A549 (cell line): ENCODE data around the gene PPP1R12B. TPM values are rescaled to one million over a fixed set of nuclear protein-coding genes. Genes with fewer than 3 reads are reported as not detected.
"Not testable (repeated sequence)": the region's sequence is repeated elsewhere in the genome, so short reads cannot be mapped to it uniquely, and the experiment has no call there.

Source experiments
- ATAC-seq, 2 experiments: fragments of 200-7000 bp in 1 of 2; fragments of >200 bp in 1 of 2; cut with Nextera tagmentation in 1 of 2; cut with Tn5 transposase in 1 of 2; 3 replicates each; pipeline versions ENCODE4 v1.8.0 to v1.9.1; 2018 to 2020; ENCODE audit warnings: mild to moderate bottlenecking in 1 of 2, moderate library complexity in 1 of 2
- CTCF ChIA-PET: fragments of 300-600 bp; sonication (Branson Sonifier 250); formaldehyde crosslinking; extraction: SDS; loops from one replicate; lab custom pipeline; 2021; ENCODE audit warnings: antibody characterized with exemption, inconsistent platforms; lab: Yijun Ruan, JAX
- POLR2A ChIA-PET: fragments of 350-600 bp; formaldehyde crosslinking; extraction: SDS; loops from one replicate; lab custom pipeline; 2021; ENCODE audit warnings: antibody characterized with exemption, inconsistent platforms; lab: Yijun Ruan, JAX
- DNase-seq, 2 experiments: peaks; one replicate each; pipeline versions ENCODE4 v3.0.0 to v3.0.0-alpha.2; 2011 to 2016; ENCODE audit warnings: low read depth in 1 of 2, low spot score in 1 of 2
- FAIRE-seq: peaks from 2 replicates; lab custom pipeline; 2011; peaks lifted over from hg19 to GRCh38; lab: Jason Lieb, UNC
- H3K27ac ChIP-seq, 2 experiments: fragments of >200 bp; sonication (Bioruptor Twin); formaldehyde crosslinking; 3 replicates each; pipeline ENCODE4 v1.5.1; 2016 to 2017
- H3K4me1 ChIP-seq: fragments of >200 bp; sonication (Bioruptor Twin); formaldehyde crosslinking; 3 replicates; pipeline ENCODE4 v1.6.1; 2016
- H3K4me2 ChIP-seq: fragments of >200 bp; sonication (Bioruptor Twin); formaldehyde crosslinking; 3 replicates; pipeline ENCODE4 v1.6.1; 2016
- H3K4me3 ChIP-seq: fragments of >200 bp; sonication (Bioruptor Twin); formaldehyde crosslinking; 3 replicates; pipeline ENCODE4 v1.5.1; 2016
- H3K9me3 ChIP-seq: fragments of >200 bp; sonication (Bioruptor Twin); formaldehyde crosslinking; 3 replicates; pipeline ENCODE4 v1.6.1; 2016
- BCL3 ChIP-seq: fragments of >200 bp; sonication (Bioruptor Twin); formaldehyde crosslinking; IDR thresholded peaks from 3 replicates; pipeline ENCODE4 v1.6.1; 2016
- CBX2 ChIP-seq: fragments of 200-600 bp; sonication (generic); IDR thresholded peaks from 2 replicates; pipeline ENCODE4 v1.6.1; 2016; ENCODE audit warnings: low read depth, mild to moderate bottlenecking, borderline replicate concordance
- CBX8 ChIP-seq: fragments of 200-600 bp; sonication (generic); IDR thresholded peaks from 2 replicates; pipeline ENCODE4 v1.6.1; 2016
- EHF ChIP-seq: fragments of 250-450 bp; sonication (Bioruptor Pico); IDR thresholded peaks from 2 replicates; pipeline ENCODE4 v1.5.0; 2020; ENCODE audit warnings: mild to moderate bottlenecking
- EP300 ChIP-seq, 2 experiments: fragments of >200 bp; sonication (Bioruptor Twin); formaldehyde crosslinking; IDR thresholded peaks; 2 replicates in 1 of 2; 3 replicates in 1 of 2; pipeline ENCODE4 v1.6.1; 2016 to 2017
- ESRRA ChIP-seq: fragments of 150-350 bp; IDR thresholded peaks from 2 replicates; pipeline ENCODE4 v1.6.1; 2014; ENCODE audit warnings: mild to moderate bottlenecking, low read length, borderline replicate concordance
- FOXS1 ChIP-seq: fragments of 250-450 bp; sonication (Bioruptor Pico); IDR thresholded peaks from 2 replicates; pipeline ENCODE4 v1.5.0; 2020; ENCODE audit warnings: mild to moderate bottlenecking, moderate library complexity
- HDAC2 ChIP-seq: fragments of 200-600 bp; sonication (generic); IDR thresholded peaks from 2 replicates; pipeline ENCODE4 v1.6.1; 2016
- JUN ChIP-seq, 2 experiments: fragments of >200 bp; sonication (Bioruptor Twin); formaldehyde crosslinking; IDR thresholded peaks; 2 replicates in 1 of 2; 3 replicates in 1 of 2; pipeline ENCODE4 v1.6.1; 2016 to 2017
- JUNB ChIP-seq: fragments of >200 bp; sonication (Bioruptor Twin); formaldehyde crosslinking; IDR thresholded peaks from 2 replicates; pipeline ENCODE4 v1.6.1; 2016
- KDM1A ChIP-seq: fragments of 200-600 bp; sonication (generic); IDR thresholded peaks from 2 replicates; pipeline ENCODE4 v1.6.1; 2016; ENCODE audit warnings: low read depth, mild to moderate bottlenecking
- MAFK ChIP-seq: fragments of 450-650 bp; IDR thresholded peaks from 2 replicates; pipeline ENCODE4 v1.6.1; 2014; ENCODE audit not compliant: partially characterized antibody
- RARB ChIP-seq: fragments of 250-450 bp; sonication (Bioruptor Pico); IDR thresholded peaks from 2 replicates; pipeline ENCODE4 v1.8.0; 2021; ENCODE audit warnings: mild to moderate bottlenecking, moderate library complexity
- RCOR1 ChIP-seq: fragments of 150-350 bp; IDR thresholded peaks from 2 replicates; pipeline ENCODE4 v1.6.1; 2014; ENCODE audit warnings: antibody characterized with exemption, low read length, low read depth
- TFCP2L1 ChIP-seq: fragments of 250-450 bp; sonication (Bioruptor Pico); IDR thresholded peaks from 2 replicates; pipeline ENCODE4 v1.5.0; 2021; ENCODE audit warnings: mild to moderate bottlenecking
- ZC3H11A ChIP-seq: fragments of 450-650 bp; IDR thresholded peaks from 2 replicates; pipeline ENCODE4 v1.6.1; 2014; ENCODE audit warnings: antibody characterized with exemption, mild to moderate bottlenecking
- ZFP36 ChIP-seq: fragments of 450-650 bp; IDR thresholded peaks from 2 replicates; pipeline ENCODE4 v1.6.1; 2014; ENCODE audit warnings: borderline replicate concordance; ENCODE audit not compliant: partially characterized antibody
- WGBS: methylation state at CpG from one replicate; pipeline ENCODE4 v1.1.6; 2017; ENCODE audit errors: missing lambda C conversion rate; 5-methylcytosine and 5-hydroxymethylcytosine counted together
- polyA plus RNA-seq, 4 experiments: library from polyadenylated mRNA; depleted of rRNA in 3 of 4; stranded (reverse); fragments of >200 nt; fragmentation: RNase III in 1 of 4; extraction: RNeasy Plus Mini Kit Qiagen cat#74134 plus additional on column Dnase treatment in 1 of 4; gene quantifications; 2 replicates in 3 of 4; 3 replicates in 1 of 4; pipeline ENCODE4 v1.2.3, GENCODE V29; 2011 to 2017
- TF ChIP-seq, protein P1 (sequence below): IDR thresholded peaks from 2 replicates; pipeline ENCODE4 v1.6.1; 2012
- TF ChIP-seq, protein P2 (sequence below): fragments of 150-350 bp; IDR thresholded peaks from 2 replicates; pipeline ENCODE4 v1.6.1; 2014; ENCODE audit warnings: low read depth, mild to moderate bottlenecking, low read length

PPP1R12B gene
- polyA plus RNA-seq, 2 of the 4 experiments (the other 2 are of a cell fraction), result 3.3 to 12.1 TPM

DNA sequence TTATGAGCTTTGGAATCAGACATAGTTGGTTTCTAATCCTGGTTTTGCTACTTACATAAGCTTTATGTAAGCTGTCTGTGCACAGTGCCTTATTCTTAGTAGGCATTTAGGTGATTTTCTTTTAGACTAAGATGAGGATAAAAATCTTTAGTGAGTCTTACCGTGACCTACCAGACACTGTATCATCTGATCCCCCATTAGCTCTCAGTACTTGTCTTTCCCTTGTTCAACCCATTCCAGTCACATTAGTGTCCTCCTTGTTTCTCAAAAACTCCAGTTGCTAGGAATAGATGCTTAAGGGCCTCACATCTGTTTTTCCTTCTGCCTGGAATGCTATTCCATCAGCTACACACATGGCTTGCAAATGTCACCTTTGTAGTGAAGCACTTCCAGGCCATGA lies 18.8 kb downstream of the PPP1R12B start:
- H3K9me3 ChIP-seq, result no peaks in the 10 kb centered on the region
- FAIRE-seq (no peak), ATAC-seq (no peak), DNase-seq (no peak)
- 88% methylated on average over 1 of the region's 1 CpG for WGBS
- peaks cover 8% of the 10 kb centered on the region; the same call in 2 of the 3 replicates for H3K4me1 ChIP-seq
- TF ChIP-seq JUN (IDR thresholded peaks at IDR 0.05) (no peak), CBX2 (no peak)
- CTCF ChIA-PET, result no interaction called here
- H3K27ac ChIP-seq, result no peak overlapping the region
- POLR2A ChIA-PET, result no interaction called here
- no peak overlapping the region for H3K4me2 ChIP-seq
- no peak overlapping the region for H3K4me3 ChIP-seq

DNA sequence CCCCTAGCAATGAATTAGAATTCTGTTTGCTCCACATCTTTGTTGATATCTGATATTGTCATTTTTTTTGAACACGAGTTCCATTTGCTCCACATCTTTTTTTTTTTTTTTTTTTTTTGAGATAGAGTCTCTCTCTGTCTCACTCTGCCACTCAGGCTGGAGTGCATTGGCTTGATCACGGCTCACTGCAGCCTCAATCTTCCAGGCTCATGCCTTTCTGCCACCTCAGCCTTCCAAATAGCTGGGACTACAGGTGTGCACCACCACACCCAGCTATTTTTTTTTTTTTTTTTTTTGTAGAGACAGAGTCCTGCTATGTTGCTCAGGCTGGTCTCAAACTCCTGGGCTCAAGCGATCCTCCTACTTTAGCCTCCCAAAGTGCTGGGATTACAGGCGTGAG lies 22.4 kb downstream of the PPP1R12B start:
- ATAC-seq, DNase-seq, FAIRE-seq, H3K27ac ChIP-seq, H3K9me3 ChIP-seq, H3K4me2 ChIP-seq, H3K4me3 ChIP-seq: not testable (repeated sequence)
- 84% methylated on average over 4 of the region's 4 CpGs for WGBS
- CTCF ChIA-PET, result interaction anchor here (0.6 kb wide), 1 partner anchor 86 kb away, joined by 3 read pairs; no protein-coding TSS in a partner anchor
- H3K4me1 ChIP-seq, result peaks cover 21% of the 10 kb centered on the region; the same call in 2 of the 3 replicates
- POLR2A ChIA-PET, result interaction anchor here (0.6 kb wide), 1 partner anchor 13 kb away, joined by 3 read pairs; no protein-coding TSS in a partner anchor

DNA sequence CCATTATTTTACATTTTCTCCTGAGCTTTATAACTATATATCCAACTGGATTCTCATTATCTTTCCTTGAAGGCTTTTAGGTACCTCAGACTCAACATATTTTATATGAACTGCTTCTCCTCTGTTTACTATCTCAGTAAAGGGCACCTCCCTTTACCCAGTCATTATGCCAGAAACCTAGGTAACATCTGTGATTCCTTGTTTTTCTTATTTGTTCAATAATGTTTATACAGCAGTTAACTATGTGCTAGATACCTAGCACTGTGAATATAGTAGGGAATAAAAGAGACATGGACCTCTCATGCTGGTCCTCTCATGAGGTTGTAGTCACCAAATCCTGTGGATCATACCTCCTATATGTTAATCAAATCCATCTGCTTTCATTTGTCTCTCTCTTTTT lies 25.6 kb downstream of the PPP1R12B start:
- POLR2A ChIA-PET, result no interaction called here

GRCh38 chr1:202375175-202375574 lies 26.7 kb downstream of the PPP1R12B start:
- DNase-seq, H3K4me2 ChIP-seq, ATAC-seq, CTCF ChIA-PET, H3K9me3 ChIP-seq, FAIRE-seq, H3K4me3 ChIP-seq, POLR2A ChIA-PET: not testable (repeated sequence)
- WGBS, result 93% methylated on average over 3 of the region's 3 CpGs
- Histone ChIP-seq H3K27ac (peak overlapping the region; percentile 62 to 75), H3K4me1 (peaks cover 52% of the 10 kb centered on the region)

More for the DNA sequence above, 25.6 kb downstream of the PPP1R12B start:
- peak in 1 of 2 experiments; percentile 50; a peak in 3 of 6 replicates for ATAC-seq
- no peak for DNase-seq
- H3K4me2 ChIP-seq, result peak overlapping the region; percentile 64
- H3K27ac ChIP-seq, result peak overlapping the region; percentile 46 to 75; a peak in 4 of 6 replicates
- TF ChIP-seq HDAC2, result no peak
- TF ChIP-seq RARB (CRISPR knock-in tag), result no peak
- TF ChIP-seq FOXS1 (CRISPR knock-in tag), result no peak
- no peak for TF ChIP-seq JUNB
- no peak for TF ChIP-seq BCL3
- no peak for TF ChIP-seq RCOR1
- TF ChIP-seq ESRRA, result no peak
- no peak for TF ChIP-seq EHF (CRISPR knock-in tag)
- TF ChIP-seq MAFK, result no peak
- TF ChIP-seq ZC3H11A, result no peak
- TF ChIP-seq CBX2, result no peak
- TF ChIP-seq ZFP36, result no peak
- TF ChIP-seq, protein P1, sequence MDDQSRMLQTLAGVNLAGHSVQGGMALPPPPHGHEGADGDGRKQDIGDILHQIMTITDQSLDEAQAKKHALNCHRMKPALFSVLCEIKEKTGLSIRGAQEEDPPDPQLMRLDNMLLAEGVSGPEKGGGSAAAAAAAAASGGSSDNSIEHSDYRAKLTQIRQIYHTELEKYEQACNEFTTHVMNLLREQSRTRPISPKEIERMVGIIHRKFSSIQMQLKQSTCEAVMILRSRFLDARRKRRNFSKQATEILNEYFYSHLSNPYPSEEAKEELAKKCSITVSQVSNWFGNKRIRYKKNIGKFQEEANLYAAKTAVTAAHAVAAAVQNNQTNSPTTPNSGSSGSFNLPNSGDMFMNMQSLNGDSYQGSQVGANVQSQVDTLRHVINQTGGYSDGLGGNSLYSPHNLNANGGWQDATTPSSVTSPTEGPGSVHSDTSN, result no peak
- TF ChIP-seq, protein P2, sequence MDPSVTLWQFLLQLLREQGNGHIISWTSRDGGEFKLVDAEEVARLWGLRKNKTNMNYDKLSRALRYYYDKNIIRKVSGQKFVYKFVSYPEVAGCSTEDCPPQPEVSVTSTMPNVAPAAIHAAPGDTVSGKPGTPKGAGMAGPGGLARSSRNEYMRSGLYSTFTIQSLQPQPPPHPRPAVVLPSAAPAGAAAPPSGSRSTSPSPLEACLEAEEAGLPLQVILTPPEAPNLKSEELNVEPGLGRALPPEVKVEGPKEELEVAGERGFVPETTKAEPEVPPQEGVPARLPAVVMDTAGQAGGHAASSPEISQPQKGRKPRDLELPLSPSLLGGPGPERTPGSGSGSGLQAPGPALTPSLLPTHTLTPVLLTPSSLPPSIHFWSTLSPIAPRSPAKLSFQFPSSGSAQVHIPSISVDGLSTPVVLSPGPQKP, result no peak
- TF ChIP-seq KDM1A, result no peak
- no peak for TF ChIP-seq EP300 (IDR thresholded peaks at IDR 0.05)
- TF ChIP-seq TFCP2L1, result no peak
- TF ChIP-seq CBX8, result no peak
- CTCF ChIA-PET, result interaction anchor here (0.8 to 1.0 kb wide), 2 partner anchors 30 to 212 kb away, joined by 3 read pairs; no protein-coding TSS in a partner anchor
- peaks cover 44% of the 10 kb centered on the region for H3K4me1 ChIP-seq
- no peak overlapping the region for H3K4me3 ChIP-seq
- H3K9me3 ChIP-seq, result no peaks in the 10 kb centered on the region
- FAIRE-seq, result no peak
